Measurements from ENCODE around the gene PARP12.
A peak's percentile ranks its signal among the peaks of the same experiment; 100 is the strongest.

Gene PARP12

GRCh38 chr7:140060243-140060630, 2.5 kb downstream of the PARP12 start:
- TF ChIP-seq CTCF (IDR thresholded peaks at IDR 0.05; ENCODE audit: low read length, missing control alignments), result no peak
- no peak for DNase-seq (ENCODE audit: low read depth)
- no peak overlapping the region for H3K4me3 ChIP-seq (replicated peaks; ENCODE audit: low read depth, low read length)

GRCh38 chr7:140059273-140060242, 3.2 kb downstream of the PARP12 start:
- DNase-seq (ENCODE audit: low read depth), result peak; percentile 94
- H3K4me3 ChIP-seq (replicated peaks; ENCODE audit: low read depth, low read length), result no peak overlapping the region
- TF ChIP-seq CTCF (IDR thresholded peaks at IDR 0.05; ENCODE audit: low read length, missing control alignments), result no peak

GRCh38 chr7:140058517-140058916, 4.2 kb downstream of the PARP12 start:
- H3K4me3 ChIP-seq (replicated peaks; ENCODE audit: low read depth, low read length), result no peak overlapping the region
- no peak for TF ChIP-seq CTCF (IDR thresholded peaks at IDR 0.05; ENCODE audit: low read length, missing control alignments)
- DNase-seq (ENCODE audit: low read depth), result no peak

- no peak for TF ChIP-seq CTCF (IDR thresholded peaks at IDR 0.05; ENCODE audit: low read length, missing control alignments)
- no peak for DNase-seq (ENCODE audit: low read depth)
- H3K4me3 ChIP-seq (replicated peaks; ENCODE audit: low read depth, low read length), result no peak overlapping the region
Observed at GRCh38 chr7:140057143-140057535, 5.6 kb downstream of the PARP12 start.

- TF ChIP-seq CTCF (IDR thresholded peaks at IDR 0.05; ENCODE audit: low read length, missing control alignments), result no peak
- DNase-seq (ENCODE audit: low read depth), result no peak
Observed at GRCh38 chr7:140056431-140057142, 6.2 kb downstream of the PARP12 start.

GRCh38 chr7:140055833-140056232, 6.9 kb downstream of the PARP12 start:
- no peak for TF ChIP-seq CTCF (IDR thresholded peaks at IDR 0.05; ENCODE audit: low read length, missing control alignments)
- DNase-seq (ENCODE audit: low read depth), result no peak
- no peak overlapping the region for H3K4me3 ChIP-seq (replicated peaks; ENCODE audit: low read depth, low read length)

More at GRCh38 chr7:140056431-140057142, 6.2 kb downstream of the PARP12 start:
- H3K4me3 ChIP-seq (replicated peaks; ENCODE audit: low read depth, low read length), result no peak overlapping the region

Data from fibroblast of pulmonary artery (primary cell).